Lower lobe of right lung (tissue), 2 donors: ENCODE measurements around the gene DOCK4. TPM values are rescaled to one million over a fixed set of nuclear protein-coding genes. Genes with fewer than 3 reads are reported as not detected.

Experiments used
- ATAC-seq, 2 donors: fragments of 200-7000 bp; cut with Tn5 transposase; one replicate each; pipeline ENCODE4 v1.9.1; 2020 to 2022; ENCODE audit warnings: mild to moderate bottlenecking in 2 of 2, moderate library complexity in 2 of 2
- DNase-seq: peaks from one replicate; pipeline ENCODE4 v3.0.0-alpha.2; 2020
- H3K27ac ChIP-seq: fragments of 200-600 bp; one replicate; pipeline ENCODE4 v1.8.0; 2022
- H3K27me3 ChIP-seq: fragments of 200-600 bp; one replicate; pipeline ENCODE4 v1.8.0; 2022; ENCODE audit warnings: low read depth
- H3K36me3 ChIP-seq: fragments of 200-600 bp; one replicate; pipeline ENCODE4 v1.8.0; 2022; ENCODE audit warnings: mild to moderate bottlenecking
- H3K4me1 ChIP-seq: fragments of 200-600 bp; one replicate; pipeline ENCODE4 v1.8.0; 2022
- H3K4me3 ChIP-seq: fragments of 200-600 bp; one replicate; pipeline ENCODE4 v1.8.0; 2022; ENCODE audit warnings: mild to moderate bottlenecking
- H3K9me3 ChIP-seq: fragments of 200-600 bp; one replicate; pipeline ENCODE4 v1.8.0; 2022
- CTCF ChIP-seq: fragments of 200-600 bp; IDR thresholded peaks from one replicate; pipeline ENCODE4 v1.8.0; 2022; ENCODE audit warnings: antibody characterized with exemption, mild to moderate bottlenecking
- intact Hi-C: fragments of 100-400 bp; cut with DNase I; formaldehyde crosslinking; loops from one replicate; pipeline ENCODE4 v1.11.0; 2022
- total RNA-seq: library from RNA; stranded (reverse); fragmentation: NEBNext Ultra II Directional; extraction: Animal tissue kit (Norgen Biotek cat#: 25700); gene quantifications from one replicate; pipeline ENCODE4 v1.2.1, GENCODE V29; 2021
- donor health status: DM: no; HTN: yes; CAD: no; lungs with severe emphysema.

Gene DOCK4
- total RNA-seq, 1 donor from 2014 or later, result 78.5 TPM

- ATAC-seq, result no peak
- H3K4me3 ChIP-seq, result no peak overlapping the region
- H3K27ac ChIP-seq, result no peak overlapping the region
- H3K4me1 ChIP-seq, result no peaks in the 10 kb centered on the region
- intact Hi-C loops, result no loop called here
- TF ChIP-seq CTCF, result no peak
- DNase-seq, result no peak
- H3K9me3 ChIP-seq, result no peaks in the 10 kb centered on the region
- H3K27me3 ChIP-seq, result no peaks in the 10 kb centered on the region
- H3K36me3 ChIP-seq, result no peaks in the 10 kb centered on the region
These were observed 20.6 kb upstream of the DOCK4 start for GRCh38 chr7:112226701-112227276.

DNA sequence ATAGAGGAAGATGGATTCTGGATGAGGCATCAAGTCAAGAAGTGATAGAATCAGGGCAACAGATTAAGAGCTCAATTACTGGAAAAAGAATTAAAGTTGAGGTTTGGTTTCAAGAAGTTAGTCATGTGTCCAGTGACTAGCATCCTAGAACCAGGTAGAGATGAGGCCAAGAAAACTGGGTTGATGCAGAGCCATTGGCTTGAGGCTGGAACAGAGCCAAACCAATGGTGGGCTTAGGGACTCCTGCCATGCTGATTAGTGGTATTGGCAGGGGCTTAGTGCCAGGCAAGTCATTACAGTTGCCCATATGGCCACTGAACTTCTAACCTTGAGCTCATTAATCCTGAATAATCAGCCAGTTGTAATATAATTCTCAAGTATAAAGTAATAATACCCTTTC is 18.8 kb upstream of the DOCK4 start:
- Histone ChIP-seq H3K4me1 (no peaks in the 10 kb centered on the region), H3K27me3 (no peaks in the 10 kb centered on the region), H3K4me3 (no peak overlapping the region), H3K27ac (no peak overlapping the region), H3K9me3 (no peaks in the 10 kb centered on the region), H3K36me3 (no peaks in the 10 kb centered on the region)
- intact Hi-C loops, result no loop called here
- no peak for ATAC-seq
- no peak for DNase-seq
- TF ChIP-seq CTCF, result no peak

DNA sequence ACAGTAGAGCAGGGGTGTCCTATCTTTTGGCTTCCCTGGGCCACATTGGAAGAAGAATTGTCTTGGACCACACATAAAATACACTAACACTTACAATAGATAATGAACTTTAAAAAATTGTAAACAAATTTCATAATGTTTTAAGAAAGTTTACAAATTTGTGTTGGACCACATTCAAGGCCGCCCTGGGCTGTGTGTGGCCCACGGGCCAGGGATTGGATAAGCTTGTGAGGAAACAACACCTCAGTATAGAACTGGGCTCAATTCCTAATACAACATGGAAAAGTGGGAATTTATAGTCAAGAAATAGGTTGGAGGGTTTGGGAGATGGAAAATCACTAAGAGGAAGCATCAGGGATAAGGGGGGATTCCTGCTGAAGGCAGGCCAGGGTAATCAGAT is 18.0 kb upstream of the DOCK4 start:
- H3K4me3 ChIP-seq, result no peak overlapping the region
- H3K9me3 ChIP-seq, result no peaks in the 10 kb centered on the region
- no peaks in the 10 kb centered on the region for H3K4me1 ChIP-seq
- H3K27me3 ChIP-seq, result no peaks in the 10 kb centered on the region
- ATAC-seq, result no peak
- no peak for DNase-seq
- intact Hi-C loops, result no loop called here
- no peaks in the 10 kb centered on the region for H3K36me3 ChIP-seq
- TF ChIP-seq CTCF, result no peak
- no peak overlapping the region for H3K27ac ChIP-seq

- H3K36me3 ChIP-seq, result no peaks in the 10 kb centered on the region
- H3K27me3 ChIP-seq, result no peaks in the 10 kb centered on the region
- H3K9me3 ChIP-seq, result no peaks in the 10 kb centered on the region
- DNase-seq, result no peak
- no peak overlapping the region for H3K4me3 ChIP-seq
- no peak for TF ChIP-seq CTCF
- no peak overlapping the region for H3K27ac ChIP-seq
- H3K4me1 ChIP-seq, result no peaks in the 10 kb centered on the region
- ATAC-seq, result no peak
- intact Hi-C loops, result no loop called here
These were observed 17.1 kb upstream of the DOCK4 start for GRCh38 chr7:112223310-112223709.

GRCh38 chr7:112220877-112221434 is 14.8 kb upstream of the DOCK4 start:
- H3K36me3 ChIP-seq, result no peaks in the 10 kb centered on the region
- H3K27me3 ChIP-seq, result no peaks in the 10 kb centered on the region
- H3K9me3 ChIP-seq, result no peaks in the 10 kb centered on the region
- DNase-seq, result no peak
- no peak overlapping the region for H3K27ac ChIP-seq
- TF ChIP-seq CTCF, result no peak
- H3K4me3 ChIP-seq, result no peak overlapping the region
- no peak for ATAC-seq
- no peaks in the 10 kb centered on the region for H3K4me1 ChIP-seq
- intact Hi-C loops, result no loop called here
